HEK293 (cell line): ENCODE results near the gene FAM217B.

Source experiments
- HOXC10 ChIP-seq: sonication (generic); formaldehyde crosslinking; IDR thresholded peaks from 2 replicates; pipeline ENCODE4 v1.8.1; 2023; ENCODE audit warnings: mild to moderate bottlenecking, missing genetic modification reagents
- KLF8 ChIP-seq: fragments of 450-650 bp; formaldehyde crosslinking; IDR thresholded peaks from 2 replicates; pipeline ENCODE4 v1.5.1; 2016; ENCODE audit warnings: missing biosample characterization, missing genetic modification characterization
- REST ChIP-seq: fragments of 450-650 bp; formaldehyde crosslinking; IDR thresholded peaks from 2 replicates; pipeline ENCODE4 v1.5.1; 2016; ENCODE audit warnings: missing biosample characterization, missing genetic modification characterization
- WT1 ChIP-seq: fragments of 450-650 bp; formaldehyde crosslinking; IDR thresholded peaks from 2 replicates; pipeline ENCODE4 v1.5.1; 2016; ENCODE audit warnings: missing biosample characterization, missing genetic modification characterization
- ZBTB1 ChIP-seq: fragments of 450-650 bp; formaldehyde crosslinking; IDR thresholded peaks from 2 replicates; pipeline ENCODE4 v1.5.1; 2016; ENCODE audit warnings: missing biosample characterization, missing genetic modification characterization
- ZBTB10 ChIP-seq: fragments of 450-650 bp; formaldehyde crosslinking; IDR thresholded peaks from 2 replicates; pipeline ENCODE4 v1.5.1; 2016; ENCODE audit warnings: missing biosample characterization, missing genetic modification characterization
- ZBTB11 ChIP-seq: fragments of 450-650 bp; formaldehyde crosslinking; conservative IDR thresholded peaks from 2 replicates; pipeline ENCODE4 v1.5.1; 2016; ENCODE audit warnings: low read depth, missing biosample characterization, missing genetic modification characterization
- ZBTB17 ChIP-seq: fragments of 450-650 bp; formaldehyde crosslinking; IDR thresholded peaks from 2 replicates; pipeline ENCODE4 v1.5.1; 2016; ENCODE audit warnings: missing biosample characterization, missing genetic modification characterization
- ZBTB20 ChIP-seq: fragments of 450-650 bp; formaldehyde crosslinking; IDR thresholded peaks from 2 replicates; pipeline ENCODE4 v1.5.1; 2016; ENCODE audit warnings: missing biosample characterization, missing genetic modification characterization
- ZFHX2 ChIP-seq: fragments of 450-650 bp; formaldehyde crosslinking; conservative IDR thresholded peaks from 2 replicates; pipeline ENCODE4 v1.5.1; 2016; ENCODE audit warnings: missing biosample characterization, missing genetic modification characterization
- ZNF10 ChIP-seq: fragments of 450-650 bp; formaldehyde crosslinking; IDR thresholded peaks from 2 replicates; pipeline ENCODE4 v1.5.1; 2017; ENCODE audit warnings: missing biosample characterization, missing genetic modification characterization
- ZNF174 ChIP-seq: fragments of 450-650 bp; formaldehyde crosslinking; IDR thresholded peaks from 2 replicates; pipeline ENCODE4 v1.5.0; 2017; ENCODE audit warnings: missing biosample characterization, mild to moderate bottlenecking, missing genetic modification characterization
- ZNF18 ChIP-seq: fragments of 450-650 bp; formaldehyde crosslinking; IDR thresholded peaks from 2 replicates; pipeline ENCODE4 v1.5.1; 2016; ENCODE audit warnings: missing biosample characterization, missing genetic modification characterization
- ZNF202 ChIP-seq: fragments of 450-650 bp; formaldehyde crosslinking; IDR thresholded peaks from 2 replicates; pipeline ENCODE4 v1.5.1; 2016; ENCODE audit warnings: missing biosample characterization, missing genetic modification characterization, borderline replicate concordance
- ZNF335 ChIP-seq: fragments of 450-650 bp; formaldehyde crosslinking; conservative IDR thresholded peaks from 2 replicates; pipeline ENCODE4 v1.5.1; 2016; ENCODE audit warnings: missing biosample characterization, missing genetic modification characterization
- ZNF37A ChIP-seq: fragments of 450-650 bp; IDR thresholded peaks from 2 replicates; pipeline ENCODE4 v1.5.1; 2018; ENCODE audit warnings: missing biosample characterization, missing genetic modification characterization
- ZNF404 ChIP-seq: fragments of 450-650 bp; formaldehyde crosslinking; IDR thresholded peaks from 2 replicates; pipeline ENCODE4 v1.5.1; 2017; ENCODE audit warnings: missing biosample characterization, missing genetic modification characterization
- ZNF518A ChIP-seq: fragments of 450-650 bp; formaldehyde crosslinking; conservative IDR thresholded peaks from 2 replicates; pipeline ENCODE4 v1.5.1; 2016; ENCODE audit warnings: low read depth, missing biosample characterization, missing genetic modification characterization
- ZNF561 ChIP-seq: fragments of 450-650 bp; IDR thresholded peaks from 2 replicates; pipeline ENCODE4 v1.5.1; 2018; ENCODE audit warnings: missing biosample characterization, missing genetic modification characterization, borderline replicate concordance
- ZNF629 ChIP-seq: fragments of 450-650 bp; formaldehyde crosslinking; IDR thresholded peaks from 2 replicates; pipeline ENCODE4 v1.5.1; 2017; ENCODE audit warnings: missing biosample characterization, missing genetic modification characterization
- ZNF707 ChIP-seq: fragments of 450-650 bp; formaldehyde crosslinking; IDR thresholded peaks from 2 replicates; pipeline ENCODE4 v1.5.1; 2016; ENCODE audit warnings: missing biosample characterization, missing genetic modification characterization
- ZNF76 ChIP-seq: fragments of 450-650 bp; formaldehyde crosslinking; IDR thresholded peaks from 2 replicates; pipeline ENCODE4; 2016; ENCODE audit warnings: low read depth, missing biosample characterization, missing genetic modification characterization, borderline replicate concordance
- ZNF837 ChIP-seq: fragments of 450-650 bp; formaldehyde crosslinking; IDR thresholded peaks from 2 replicates; pipeline ENCODE4 v1.5.1; 2016; ENCODE audit warnings: missing biosample characterization, missing genetic modification characterization

FAM217B gene

GRCh38 chr20:59933849-59934585 is 6.2 kb upstream of the FAM217B start (continued):
- TF ChIP-seq KLF8 (peak; percentile 30; the same call in 1 of the 2 replicates), ZNF629 (peak; percentile 23), ZFHX2 (tag by site-specific recombination) (0 out of 2 replicates have a peak, but pooled peaks have one; percentile 19), ZNF335 (tag by site-specific recombination) (peak; percentile 80), ZNF18 (tag by site-specific recombination) (no peak), ZBTB17 (tag by site-specific recombination) (peak; percentile 91), HOXC10 (CRISPR knock-in tag) (no peak), ZNF202 (peak; percentile 94), ZNF518A (tag by site-specific recombination) (no peak), ZNF404 (tag by site-specific recombination) (no peak), WT1 (tag by site-specific recombination) (no peak), ZNF76 (0 out of 2 replicates have a peak, but pooled peaks have one; percentile 17), ZBTB10 (tag by site-specific recombination) (peak; percentile 80; the same call in 1 of the 2 replicates), REST (peak; percentile 72), ZBTB11 (tag by site-specific recombination) (0 out of 2 replicates have a peak, but pooled peaks have one; percentile 37), ZNF174 (no peak), ZNF561 (tag by site-specific recombination) (peak; percentile 90; the same call in 1 of the 2 replicates), ZNF837 (no peak), ZBTB1 (tag by site-specific recombination) (peak; percentile 54; the same call in 1 of the 2 replicates), ZNF707 (tag by site-specific recombination) (no peak), ZBTB20 (tag by site-specific recombination) (peak; percentile 66), ZNF37A (no peak), ZNF10 (tag by site-specific recombination) (0 out of 2 replicates have a peak, but pooled peaks have one; percentile 12)
